TTC549 (cell line): ENCODE measurements around the gene CUTC.
"Not testable (repeated sequence)": the region's sequence is repeated elsewhere in the genome, so short reads cannot be mapped to it uniquely, and the experiment has no call there.

ENCODE experiments used
- FAIRE-seq: peaks from 2 replicates; lab custom pipeline; 2012; peaks lifted over from hg19 to GRCh38; lab: Jason Lieb, UNC

The CUTC gene

DNA sequence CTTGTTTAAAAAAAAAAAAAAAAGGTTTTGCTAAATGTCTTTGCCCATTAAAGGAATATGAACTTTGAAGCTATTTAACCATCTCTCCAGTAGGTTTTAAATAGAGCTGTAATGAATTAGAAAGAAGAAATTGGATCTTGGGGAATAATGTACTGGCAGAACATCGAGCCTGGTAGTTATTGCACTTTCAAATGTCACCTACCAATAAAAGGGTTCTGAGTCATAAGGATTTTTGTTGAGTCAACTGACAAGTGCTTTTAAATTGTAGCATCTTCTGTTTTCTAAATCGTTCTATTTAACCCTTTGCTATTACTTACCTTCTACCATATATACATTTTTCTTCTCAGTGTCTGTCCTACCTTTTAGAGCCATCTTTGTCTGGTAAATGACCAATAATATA is 10.7 kb downstream of the CUTC start:
- FAIRE-seq: no peak

DNA sequence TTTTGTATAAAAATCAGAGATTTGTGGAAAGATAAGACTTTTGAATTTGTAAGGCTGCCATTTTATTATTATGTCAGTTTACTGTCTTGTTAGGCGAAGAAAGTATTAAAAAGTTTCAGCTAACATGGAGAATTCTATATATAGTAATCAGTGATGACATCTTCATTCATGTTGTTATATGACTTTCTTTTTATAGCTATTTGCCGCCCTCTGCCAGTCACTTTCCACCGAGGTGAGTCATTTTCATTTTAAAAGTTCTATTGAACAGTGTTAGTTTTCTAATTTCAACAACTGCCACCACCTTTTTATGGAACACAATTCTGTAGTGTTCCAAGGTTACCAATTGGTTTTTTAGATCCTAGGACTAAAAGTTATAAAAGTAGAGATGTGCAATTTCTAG is 11.8 kb downstream of the CUTC start:
- no peak for FAIRE-seq

DNA sequence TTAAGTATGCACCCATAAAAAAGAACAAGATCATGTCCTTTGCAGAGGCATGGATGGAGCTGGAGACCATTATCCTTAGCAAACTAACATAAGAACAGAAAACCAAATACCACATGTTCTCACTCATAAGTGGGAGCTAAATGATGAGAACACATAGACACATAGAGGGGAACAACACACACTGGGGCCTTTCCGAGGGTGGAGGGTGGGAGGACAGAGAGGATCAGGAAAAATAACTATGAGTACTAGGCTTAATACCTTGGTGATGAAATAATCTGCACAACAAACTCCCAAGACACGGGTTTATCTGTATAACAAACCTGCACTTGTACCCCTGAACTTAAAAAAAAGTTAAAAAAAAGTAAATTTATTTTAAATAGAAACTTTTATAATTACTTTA is 14.1 kb downstream of the CUTC start:
- not testable (repeated sequence) for FAIRE-seq

DNA sequence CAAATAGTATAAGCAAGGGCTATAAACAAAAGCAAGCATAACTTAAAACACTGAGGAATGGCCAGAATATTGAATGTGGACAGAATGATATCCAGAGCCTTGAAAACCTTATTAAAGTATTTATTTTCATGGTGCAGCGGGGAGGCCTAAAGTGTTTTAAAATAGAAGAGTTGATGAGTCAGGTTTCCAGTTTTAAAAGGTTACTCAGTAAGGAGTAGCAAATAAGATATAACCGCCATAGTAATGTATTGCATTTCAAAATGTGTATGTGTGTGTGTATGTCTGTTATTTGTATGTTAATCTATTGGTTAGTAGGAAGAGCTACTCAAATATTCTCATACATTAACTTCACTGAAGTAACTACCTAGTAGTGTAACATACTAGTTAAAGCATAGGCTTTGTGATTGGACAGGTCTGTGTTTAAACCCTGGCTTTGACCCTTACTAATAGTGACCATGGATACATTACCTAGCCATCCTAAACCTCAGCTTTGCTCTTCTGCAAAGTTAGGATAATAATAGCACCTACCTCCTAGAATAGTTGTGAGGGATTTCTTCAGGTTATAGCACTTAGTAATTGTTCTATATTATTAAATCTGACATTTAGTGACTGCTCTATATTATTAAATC is 16.9 kb downstream of the CUTC start:
- FAIRE-seq: no peak

DNA sequence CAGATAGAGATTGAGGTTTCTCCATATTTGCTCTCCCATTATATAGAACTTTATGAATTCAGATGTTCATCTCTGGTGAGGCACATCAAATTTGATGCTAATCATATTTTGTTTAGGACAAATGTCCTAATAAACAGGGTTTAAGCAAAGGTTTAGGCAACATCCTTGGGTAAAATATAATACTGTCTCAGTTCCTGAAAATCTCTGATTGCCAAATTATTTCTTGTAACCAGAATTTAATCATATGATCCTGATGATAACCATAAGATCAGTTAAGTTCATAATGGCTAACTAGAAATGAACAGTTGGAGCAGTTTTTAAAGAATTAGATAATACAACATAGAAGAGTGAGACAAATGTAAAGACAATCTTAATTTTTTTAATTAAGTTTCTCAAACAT is 18.6 kb downstream of the CUTC start:
- no peak for FAIRE-seq

DNA sequence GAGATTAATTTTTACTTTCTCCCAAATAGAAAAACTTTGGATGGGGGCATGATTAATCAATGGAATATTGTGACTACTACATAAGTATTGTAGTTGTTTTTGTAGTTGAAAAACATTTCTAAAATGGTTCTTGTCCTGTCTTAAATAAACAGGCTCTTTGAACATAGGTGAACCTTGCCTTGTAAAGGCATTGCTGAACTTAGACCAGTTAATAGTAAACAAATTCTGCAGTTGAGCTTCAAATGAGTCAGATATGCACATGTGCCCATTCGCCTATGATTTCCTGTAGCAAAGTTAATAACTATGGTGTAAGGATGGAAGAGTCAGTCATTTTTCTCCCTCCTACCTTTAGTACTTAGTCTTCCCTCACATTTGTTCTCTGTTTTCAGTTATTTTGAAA is 22.6 kb downstream of the CUTC start:
- FAIRE-seq: no peak

DNA sequence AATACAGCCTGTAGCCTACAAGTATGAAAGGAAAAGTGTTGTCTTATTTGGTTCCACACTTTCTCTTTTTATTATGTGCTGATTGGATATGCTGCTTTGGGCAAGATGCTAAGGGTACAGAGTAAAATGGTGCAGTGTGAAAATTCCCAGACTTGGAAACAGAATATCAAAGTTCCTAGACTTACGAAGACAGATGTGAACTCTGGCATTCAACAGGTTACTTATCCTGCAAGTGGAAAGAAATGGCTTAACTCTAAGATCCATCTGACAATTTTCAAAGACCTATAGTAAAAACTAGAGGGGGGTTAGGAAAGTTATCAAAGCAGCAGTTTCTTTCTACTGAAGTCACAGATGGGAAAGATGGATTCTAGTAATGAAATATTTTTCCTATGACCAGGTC is 24.1 kb downstream of the CUTC start:
- no peak for FAIRE-seq

DNA sequence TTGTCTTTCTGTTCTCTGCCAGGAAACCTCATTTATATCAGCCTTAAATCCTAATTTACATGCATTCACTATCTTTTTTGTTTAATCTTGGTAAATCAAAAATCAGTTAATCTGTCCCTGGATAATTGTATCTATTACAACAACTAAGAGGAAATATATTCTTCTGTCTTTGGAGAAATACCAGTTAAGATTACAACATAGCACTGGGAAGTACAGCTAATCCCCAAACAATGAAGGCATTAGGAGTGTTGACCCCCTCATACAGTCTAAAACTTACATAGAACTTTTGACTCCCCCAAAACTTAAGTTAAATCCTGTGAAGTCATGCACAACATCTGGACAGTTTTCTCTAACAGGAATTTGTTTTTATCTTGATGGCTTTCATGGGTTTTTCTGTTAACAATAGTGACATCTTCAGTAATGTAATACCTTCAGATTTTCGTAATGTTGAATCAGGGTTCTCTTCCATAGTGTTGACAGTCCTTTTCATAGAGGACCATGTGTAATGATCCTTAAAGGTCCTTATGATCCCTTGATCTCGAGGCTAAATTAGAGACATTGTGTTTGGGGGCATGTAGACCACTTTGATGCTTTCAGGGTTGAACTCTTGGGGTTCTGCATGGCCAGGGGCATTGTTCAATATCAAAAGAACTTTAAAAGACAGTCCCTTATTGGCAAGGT is 26.3 kb downstream of the CUTC start:
- peak; percentile 60 for FAIRE-seq

DNA sequence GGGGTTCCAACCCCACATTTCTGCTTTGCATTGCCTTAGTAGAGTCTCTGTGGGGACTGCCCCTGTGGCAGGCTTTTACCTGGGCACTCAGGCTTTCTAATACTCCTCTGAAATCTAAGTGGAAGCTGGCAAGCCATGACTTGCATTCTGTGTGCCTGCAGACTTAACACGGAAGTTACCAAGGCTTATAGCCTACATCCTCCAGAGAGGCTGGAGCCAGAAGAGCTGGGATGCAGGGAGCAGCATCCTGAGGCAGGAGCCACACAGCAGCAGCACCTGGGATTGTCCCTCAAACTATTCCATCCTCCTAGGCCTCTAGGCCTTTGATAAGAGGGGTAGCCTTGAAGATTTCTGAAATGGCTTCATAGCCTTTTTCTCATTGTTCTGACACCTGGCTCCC is 28.3 kb downstream of the CUTC start:
- no peak for FAIRE-seq

DNA sequence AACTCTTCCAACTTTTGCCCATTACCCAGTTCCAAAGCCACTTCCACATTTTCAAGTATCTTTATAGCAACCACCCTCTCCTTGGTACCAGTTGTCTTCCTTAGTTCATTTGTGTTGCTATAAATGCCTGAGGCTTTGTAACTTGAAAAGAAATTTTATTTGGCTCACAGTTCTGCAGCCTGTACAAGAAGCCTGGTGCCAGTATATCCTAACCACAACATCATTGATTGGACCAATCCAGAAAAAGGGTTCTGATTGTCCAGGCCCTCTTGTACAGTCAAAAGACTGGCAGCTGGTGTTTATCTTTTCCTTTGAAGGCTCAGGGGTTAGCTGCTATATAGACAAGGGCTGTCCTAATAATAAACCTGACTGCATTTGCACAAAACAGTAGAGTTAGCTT is 29.3 kb downstream of the CUTC start:
- FAIRE-seq: no peak

DNA sequence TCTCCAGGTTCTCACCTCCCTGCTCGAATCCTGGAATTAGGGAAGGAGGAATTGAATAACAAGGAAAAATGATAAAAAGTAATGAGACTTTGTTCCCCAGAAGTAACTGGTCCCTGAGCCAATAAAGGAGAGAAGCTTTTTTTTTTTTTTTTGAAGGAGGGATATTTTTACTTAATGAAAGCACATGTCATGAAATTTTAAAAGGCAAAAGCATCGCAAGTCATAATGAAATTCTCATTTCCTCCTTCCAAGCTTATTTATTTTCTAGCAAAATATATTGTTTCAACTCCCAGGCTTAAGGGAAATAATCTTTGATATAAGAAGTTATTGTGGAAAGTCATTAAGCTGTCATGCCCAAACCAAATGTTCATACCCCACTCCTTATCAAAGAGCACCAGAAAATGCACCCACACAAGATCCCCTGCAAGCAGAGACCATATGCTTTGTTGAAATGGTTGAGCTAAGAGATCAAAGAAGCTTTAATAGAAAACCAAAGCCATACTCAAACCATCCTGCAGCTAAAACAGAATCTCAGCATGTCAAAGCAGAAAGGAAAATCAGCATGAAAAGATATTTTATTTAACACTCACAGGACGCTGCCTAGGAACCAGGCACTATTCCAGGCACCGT is 33.8 kb downstream of the CUTC start:
- no peak for FAIRE-seq

DNA sequence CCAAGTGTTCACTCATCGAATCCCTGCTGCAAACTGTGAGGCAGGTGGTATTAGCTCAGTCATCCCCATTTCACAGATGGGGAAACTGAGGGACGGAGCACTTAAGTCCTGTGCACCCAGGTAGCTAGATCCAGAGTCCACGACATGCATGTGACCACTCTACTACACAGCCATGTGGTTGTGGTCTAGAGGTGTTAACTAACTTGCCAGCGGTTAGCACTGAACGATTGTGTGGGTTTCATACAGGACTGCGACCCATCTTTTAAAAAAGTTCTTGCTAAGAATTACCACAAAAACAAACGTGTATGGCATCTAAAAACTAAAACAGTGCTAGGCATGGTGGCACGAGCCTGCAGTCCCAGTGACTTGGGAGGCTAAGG is 34.3 kb downstream of the CUTC start:
- no peak for FAIRE-seq

DNA sequence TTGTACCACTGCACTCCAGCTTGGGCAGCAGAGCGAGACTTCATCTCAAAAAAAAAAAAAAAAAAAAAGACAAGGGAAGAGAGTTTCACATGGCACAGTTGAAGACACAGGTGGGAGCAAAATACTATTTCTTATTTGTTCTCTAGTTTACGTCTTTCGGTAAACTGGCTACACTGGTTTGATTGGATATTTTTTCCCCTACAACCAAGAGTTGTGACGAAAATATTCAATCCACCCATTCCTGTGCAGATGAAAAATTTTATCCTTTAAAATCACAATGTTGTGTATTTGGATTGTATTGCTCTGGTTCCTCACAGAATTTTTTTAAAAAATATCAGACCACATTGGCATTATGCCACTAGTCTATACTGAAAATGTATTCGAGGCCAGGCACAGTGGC is 35.9 kb downstream of the CUTC start:
- no peak for FAIRE-seq

DNA sequence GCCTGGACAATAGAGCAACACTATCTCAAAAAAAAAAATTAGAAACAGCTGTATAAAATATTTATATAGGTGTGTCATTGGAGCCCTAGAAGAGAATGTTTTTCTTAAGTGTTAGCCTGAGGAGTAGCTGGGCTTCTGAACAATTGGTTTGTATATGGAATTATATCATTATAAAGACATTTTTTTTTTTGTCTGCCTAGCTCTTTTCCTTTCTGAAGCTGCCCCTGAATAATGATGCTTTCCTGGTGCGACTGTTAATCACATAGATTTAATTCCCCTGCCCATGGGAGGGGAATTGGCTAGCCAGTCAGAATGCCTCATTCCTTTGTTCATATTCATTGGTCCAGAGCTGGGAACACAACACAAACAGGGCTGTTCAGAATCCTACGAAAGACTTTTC is 36.5 kb downstream of the CUTC start:
- no peak for FAIRE-seq

DNA sequence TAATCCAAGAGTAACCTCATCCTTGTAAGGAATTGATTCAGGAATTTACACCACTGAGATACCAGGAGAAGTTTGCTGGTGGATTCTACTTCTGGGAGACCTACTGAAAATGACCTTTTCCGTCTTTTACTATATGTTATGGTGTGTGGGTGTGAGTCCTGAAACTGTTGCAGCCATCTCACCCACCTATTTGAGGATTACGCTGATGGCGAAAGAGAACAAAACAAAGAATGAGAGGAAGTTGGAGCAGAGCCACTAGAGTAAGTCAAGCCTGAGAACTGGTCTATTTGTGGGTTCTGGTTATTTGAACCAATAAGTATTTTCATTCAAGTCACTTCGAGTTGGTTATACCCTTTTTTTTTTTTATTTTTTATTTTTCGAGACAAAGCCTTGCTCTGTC is 37.7 kb downstream of the CUTC start:
- no peak for FAIRE-seq

DNA sequence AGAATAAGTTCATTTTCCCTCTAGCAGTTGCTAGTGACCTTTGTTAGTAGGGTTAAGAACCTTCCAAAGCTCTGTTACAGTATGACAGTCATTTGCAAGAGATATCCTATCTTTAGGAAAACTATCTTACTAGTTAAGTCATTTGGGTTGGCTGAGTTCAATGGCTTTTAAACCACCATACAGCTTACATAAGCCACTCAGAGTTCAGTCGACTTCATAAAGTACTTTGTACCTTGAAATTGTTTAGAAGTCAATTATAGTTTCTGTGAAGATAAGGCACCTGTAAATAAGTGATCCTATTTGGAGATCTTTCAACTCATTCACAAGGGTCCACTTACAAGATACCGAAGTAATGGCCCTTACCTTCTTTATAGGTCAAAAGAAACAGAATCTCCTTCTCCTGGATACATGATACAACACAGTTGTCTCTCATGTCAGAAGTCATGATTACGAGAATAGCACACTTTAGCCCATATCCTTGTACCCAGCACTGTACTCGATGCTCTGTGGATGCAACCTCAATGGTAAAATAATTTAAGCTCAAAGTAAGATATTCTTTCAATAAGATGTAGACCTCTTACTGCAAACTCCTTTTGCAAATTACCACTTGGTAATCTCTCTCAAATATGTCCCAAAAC is 38.5 kb downstream of the CUTC start:
- FAIRE-seq: no peak

DNA sequence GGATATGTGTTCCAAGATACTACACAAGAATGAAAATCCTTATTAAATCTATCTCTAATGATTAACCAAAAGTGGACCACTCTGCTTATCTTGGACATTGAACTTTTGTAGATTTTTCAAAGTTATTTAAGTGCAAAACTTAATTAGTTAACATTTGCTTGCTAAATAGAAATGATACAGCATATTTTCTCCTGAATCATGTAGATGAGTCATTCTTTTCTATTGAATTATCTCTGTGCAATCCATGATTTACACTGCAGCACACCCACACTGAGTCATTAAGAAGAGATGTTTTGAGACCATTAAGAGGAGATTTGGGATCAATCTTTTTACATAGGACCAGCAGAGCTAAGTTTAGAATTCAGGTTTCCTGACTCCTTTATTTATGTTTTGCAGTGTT is 43.8 kb downstream of the CUTC start:
- FAIRE-seq: peak; percentile 81

DNA sequence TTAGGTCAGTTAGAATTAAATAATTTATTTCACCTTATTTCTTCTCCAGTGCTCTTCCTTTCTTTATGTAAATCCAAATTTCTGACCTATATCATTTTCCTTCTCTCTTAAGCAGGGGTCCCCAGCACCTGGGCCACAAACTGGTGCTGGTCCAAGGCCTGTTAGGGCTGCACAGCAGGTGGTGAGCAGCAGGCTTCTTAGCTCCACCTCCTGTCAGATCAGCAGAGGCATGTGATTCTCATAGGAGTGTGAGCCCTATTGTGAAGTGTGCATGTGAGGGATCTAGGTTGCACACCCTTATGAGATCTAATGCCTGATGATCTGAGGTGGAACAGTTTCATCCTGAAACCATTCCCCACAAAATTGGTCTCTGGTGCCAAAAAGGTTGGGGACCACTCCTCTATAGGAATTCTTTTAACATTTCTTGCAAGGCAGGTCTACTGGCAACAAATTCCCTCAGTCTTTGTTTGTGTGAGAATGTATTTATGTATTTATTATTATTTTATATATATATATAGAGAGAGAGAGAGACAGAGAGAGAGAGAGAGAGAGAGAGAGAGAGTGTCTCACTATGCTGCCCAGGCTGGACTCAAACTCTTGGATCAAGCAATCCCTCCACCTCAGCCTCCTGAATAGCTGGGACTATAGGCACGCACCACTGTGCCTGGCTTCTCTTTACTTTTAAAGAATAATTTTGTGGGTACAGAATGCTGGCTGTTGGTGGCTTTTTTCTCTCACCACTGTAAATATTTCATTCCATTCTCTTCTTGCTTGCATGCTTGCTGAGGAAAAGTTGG is 46.1 kb downstream of the CUTC start:
- no peak for FAIRE-seq

DNA sequence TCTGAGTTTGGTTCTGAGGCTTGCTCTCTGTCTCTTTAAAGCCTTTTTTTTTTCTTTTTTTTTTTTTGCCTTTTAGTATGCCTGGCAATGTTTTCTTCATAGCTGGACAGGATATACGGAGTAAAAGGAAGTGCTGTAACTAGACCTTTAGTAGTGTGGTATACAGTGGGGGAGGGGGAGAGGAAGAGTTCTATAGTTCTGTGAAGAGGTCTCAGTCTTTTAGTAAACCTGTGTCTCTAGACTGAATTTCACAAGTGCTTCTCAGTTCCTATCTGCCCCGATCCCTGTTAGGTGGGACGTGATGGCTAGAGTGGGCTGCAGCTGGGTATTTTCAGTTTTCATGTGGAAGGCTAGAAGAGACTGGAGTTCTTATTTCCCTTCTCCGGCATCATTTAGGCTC is 47.3 kb downstream of the CUTC start:
- FAIRE-seq: no peak

DNA sequence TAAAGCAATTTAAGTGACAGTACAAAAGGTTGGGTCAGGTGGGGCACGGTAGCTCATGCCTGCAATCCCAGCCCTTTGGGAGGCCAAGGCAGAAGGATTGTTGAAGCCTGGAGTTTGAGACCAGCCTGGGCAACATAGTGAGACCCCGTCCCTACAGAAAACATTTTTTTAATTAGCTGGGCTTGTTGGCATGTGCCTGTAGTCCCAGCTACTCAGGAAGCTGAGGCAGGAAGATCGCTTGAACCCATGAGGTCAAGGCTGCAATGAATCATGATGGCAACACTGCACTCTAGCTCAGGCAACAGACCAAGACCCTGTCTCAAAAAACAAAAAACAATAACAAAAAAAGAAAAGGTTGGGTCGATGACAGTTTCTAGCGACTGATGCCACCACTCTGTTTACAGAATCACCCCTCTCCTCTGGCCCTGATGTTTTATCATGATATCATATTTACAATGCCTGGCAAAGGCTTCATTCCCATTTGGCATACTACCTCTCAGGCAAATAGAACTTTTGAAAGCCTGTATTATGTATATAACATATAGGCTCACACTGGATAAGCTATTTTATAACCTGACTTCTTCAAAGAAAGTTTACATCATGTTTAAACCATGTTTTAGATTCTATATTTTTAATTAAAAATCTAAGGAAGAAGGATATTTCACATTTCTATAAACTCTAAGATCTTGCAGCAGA is 49.8 kb downstream of the CUTC start:
- no peak for FAIRE-seq

DNA sequence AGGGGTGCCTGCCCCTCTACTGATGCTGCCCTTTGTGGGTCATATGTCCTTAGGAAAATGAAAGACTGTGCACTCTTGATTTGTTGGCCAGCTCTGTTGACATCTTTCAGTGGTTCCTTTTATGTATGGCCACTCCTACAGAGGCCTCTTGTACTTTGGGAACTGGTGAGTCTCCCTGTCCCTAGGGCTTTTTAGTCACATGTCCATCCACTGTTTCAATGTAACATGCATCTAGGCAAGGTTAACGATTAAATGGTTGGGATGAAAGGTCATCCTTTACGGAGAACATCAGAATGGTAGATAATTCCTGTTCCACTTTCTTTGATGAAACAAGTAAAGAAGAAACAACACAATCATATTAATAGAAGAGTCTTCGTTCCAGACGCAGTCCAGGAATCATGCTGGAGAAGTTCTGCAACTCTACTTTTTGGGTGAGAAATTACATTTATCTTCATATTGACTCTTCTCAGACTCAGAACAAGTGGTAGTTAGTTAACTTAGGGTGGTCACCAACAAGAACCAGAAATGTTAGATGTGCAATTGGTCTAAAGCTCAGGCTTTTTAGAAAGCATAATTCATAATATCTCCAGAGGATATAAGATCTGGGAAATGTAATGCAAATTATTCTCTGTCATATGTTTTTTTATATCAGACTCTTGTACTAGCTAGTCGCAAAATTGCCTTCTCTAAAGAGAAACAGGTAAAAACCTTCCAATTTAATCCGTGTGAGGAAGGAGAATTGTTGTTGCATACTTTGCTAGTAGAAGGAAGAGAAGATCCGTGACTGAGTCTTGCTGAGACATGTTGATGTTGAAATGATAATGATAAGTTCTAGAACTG is 50.6 kb downstream of the CUTC start, which contains the start of gene ABCC2:
Gene ABCC2 (plus strand): TSS at position 194 of the 840 bp plus-strand sequence. CDS start 205 bp downstream, at position 399.
- FAIRE-seq: peak; percentile 94
